Measurements from ENCODE around the gene SHMT2.

- no peak for TF ChIP-seq CTCF (IDR thresholded peaks at IDR 0.05)
- no peak for TF ChIP-seq POLR2A (IDR thresholded peaks at IDR 0.05)
These were observed 6.2 kb downstream of the SHMT2 start for GRCh38 chr12:57235728-57236131.
